Activated CD8-positive, alpha-beta memory T cell treated with anti-CD3 and anti-CD28 coated beads, Interleukin-2, amount 50 U/mL, for 1 hour (primary cell): ENCODE data around the gene MT1E.
A peak's percentile ranks its signal among the peaks of the same experiment; 100 is the strongest.
"Not testable (repeated sequence)": the region's sequence is repeated elsewhere in the genome, so short reads cannot be mapped to it uniquely, and the experiment has no call there.

Source experiments
- DNase-seq: peaks from one replicate; pipeline ENCODE4 v3.0.0-alpha.2; 2020; ENCODE audit errors: extremely low read depth

Gene MT1E

GRCh38 chr16:56607109-56607618 lies 18.4 kb upstream of the MT1E start:
- DNase-seq, result no peak

DNA sequence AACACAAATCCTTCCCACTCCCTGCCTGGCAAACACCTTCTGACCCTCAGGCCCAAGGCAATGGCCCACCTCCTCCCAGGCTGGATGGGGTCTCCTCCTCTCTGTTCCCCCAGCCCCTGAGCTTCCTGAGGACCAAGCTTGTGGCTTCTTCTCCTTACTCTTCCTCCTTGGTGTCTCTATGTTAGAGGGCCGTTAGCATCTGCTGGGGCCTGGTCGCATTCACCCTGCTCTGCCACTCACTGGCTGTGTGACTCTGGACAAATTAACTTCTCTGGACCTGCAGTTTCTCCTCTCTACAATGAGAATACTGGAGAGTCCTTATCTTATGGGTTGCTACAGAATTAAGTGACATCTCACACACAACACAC lies 17.9 kb upstream of the MT1E start:
- DNase-seq, result no peak

GRCh38 chr16:56608043-56608875 lies 17.3 kb upstream of the MT1E start, which contains the start of gene MT2A:
TSS of gene MT2A (plus strand) at chr16:56608584. CDS start at chr16:56608656, 72 bp downstream.
- DNase-seq, result peak; percentile 51

- no peak for DNase-seq
Observed at GRCh38 chr16:56608876-56609462, 16.6 kb upstream of the MT1E start.

DNA sequence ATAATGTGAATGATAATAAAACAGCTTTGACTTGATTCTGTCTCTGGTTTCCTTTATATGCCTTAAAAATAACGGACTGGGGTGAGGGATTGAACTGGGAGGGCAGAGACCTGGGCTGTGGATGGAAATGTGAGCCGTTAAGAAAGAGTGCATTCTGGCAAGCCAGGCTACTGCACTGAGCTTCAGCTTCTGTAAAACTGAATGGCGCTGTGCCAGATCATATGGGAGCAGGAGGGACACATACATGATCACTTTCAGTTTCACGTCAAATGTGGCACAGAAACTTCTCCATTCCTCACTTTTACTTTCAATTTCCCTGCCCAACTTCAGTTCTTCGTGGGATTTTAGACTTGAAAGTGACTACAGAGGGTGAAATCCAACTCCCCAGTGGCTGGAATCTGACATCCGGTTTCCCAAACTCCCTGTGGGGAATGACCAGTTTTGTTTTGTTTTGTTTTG lies 16.1 kb upstream of the MT1E start:
- DNase-seq, result peak; percentile 64

- no peak for DNase-seq
Observed at GRCh38 chr16:56610017-56610608, 15.5 kb upstream of the MT1E start.

GRCh38 chr16:56610609-56611111 lies 14.9 kb upstream of the MT1E start:
- DNase-seq, result no peak

DNA sequence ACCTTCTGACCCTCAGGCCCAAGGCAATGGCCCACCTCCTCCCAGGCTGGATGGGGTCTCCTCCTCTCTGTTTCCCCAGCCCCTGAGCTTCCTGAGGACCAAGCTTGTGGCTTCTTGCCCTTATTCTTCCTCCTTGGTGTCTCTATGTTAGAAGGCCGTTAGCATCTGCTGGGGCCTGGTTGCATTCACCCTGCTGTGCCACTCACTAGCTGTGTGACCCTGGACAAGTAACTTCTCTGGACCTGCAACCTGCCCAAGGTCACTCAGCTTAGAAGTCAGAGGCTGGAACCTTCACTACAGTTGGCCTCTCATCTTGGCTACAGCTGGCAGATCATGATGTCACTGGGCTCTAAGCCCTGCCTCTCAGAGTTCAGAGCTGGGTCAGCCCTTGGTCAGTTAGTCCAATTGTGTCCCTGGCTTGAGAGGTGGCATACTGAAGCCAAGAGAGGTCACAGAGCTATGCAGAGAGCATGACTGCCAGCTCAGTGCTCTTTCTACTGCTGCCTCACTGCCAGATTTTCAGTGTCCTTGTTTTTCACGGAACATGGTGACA lies 14.2 kb upstream of the MT1E start:
- no peak for DNase-seq

DNA sequence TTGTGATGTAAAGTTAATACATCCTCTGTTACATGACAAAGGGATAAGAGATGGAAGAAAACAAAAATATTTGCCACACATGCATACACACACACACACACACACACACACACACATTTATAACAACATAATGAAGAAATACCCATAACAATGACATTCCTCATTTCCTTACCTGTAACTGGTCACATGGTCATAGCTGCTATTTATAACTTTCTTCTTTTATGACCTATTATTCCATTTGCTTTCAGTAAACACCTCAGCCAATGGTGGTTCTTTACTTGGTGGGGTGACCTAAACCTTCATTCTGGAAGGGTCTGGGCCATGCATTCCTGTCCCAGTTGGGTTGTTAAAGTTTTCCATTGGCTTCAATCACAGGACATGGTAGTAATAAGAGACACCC lies 11.9 kb upstream of the MT1E start:
- no peak for DNase-seq

- no peak for DNase-seq
Observed at GRCh38 chr16:56614549-56614991, 11.0 kb upstream of the MT1E start.

GRCh38 chr16:56615353-56615752 lies 10.2 kb upstream of the MT1E start:
- DNase-seq, result no peak

- DNase-seq, result no peak
Observed at GRCh38 chr16:56616608-56617211, 8.9 kb upstream of the MT1E start.

- DNase-seq, result no peak
Observed at GRCh38 chr16:56617212-56618085, 8.1 kb upstream of the MT1E start.

DNA sequence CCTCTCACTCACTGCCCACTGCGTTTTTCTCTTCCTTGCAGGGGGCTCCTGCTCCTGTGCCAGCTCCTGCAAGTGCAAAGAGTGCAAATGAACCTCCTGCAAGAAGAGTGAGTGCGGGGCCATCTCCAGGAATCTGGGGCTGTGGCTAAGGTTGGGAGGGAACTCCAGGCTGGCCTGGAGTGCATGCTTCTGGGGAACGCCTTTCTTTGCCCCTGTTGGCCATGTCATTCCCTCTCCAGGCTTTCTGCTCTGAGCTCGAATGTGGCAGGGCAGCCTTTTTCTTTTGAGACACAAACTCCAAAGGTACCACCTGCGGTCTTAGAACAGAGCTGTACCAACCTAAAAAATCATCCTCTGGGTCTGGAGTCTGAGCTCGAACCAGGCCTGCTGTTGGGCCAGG lies 7.4 kb upstream of the MT1E start:
- no peak for DNase-seq

- DNase-seq, result no peak
Observed at GRCh38 chr16:56620339-56620897, 5.2 kb upstream of the MT1E start.

DNA sequence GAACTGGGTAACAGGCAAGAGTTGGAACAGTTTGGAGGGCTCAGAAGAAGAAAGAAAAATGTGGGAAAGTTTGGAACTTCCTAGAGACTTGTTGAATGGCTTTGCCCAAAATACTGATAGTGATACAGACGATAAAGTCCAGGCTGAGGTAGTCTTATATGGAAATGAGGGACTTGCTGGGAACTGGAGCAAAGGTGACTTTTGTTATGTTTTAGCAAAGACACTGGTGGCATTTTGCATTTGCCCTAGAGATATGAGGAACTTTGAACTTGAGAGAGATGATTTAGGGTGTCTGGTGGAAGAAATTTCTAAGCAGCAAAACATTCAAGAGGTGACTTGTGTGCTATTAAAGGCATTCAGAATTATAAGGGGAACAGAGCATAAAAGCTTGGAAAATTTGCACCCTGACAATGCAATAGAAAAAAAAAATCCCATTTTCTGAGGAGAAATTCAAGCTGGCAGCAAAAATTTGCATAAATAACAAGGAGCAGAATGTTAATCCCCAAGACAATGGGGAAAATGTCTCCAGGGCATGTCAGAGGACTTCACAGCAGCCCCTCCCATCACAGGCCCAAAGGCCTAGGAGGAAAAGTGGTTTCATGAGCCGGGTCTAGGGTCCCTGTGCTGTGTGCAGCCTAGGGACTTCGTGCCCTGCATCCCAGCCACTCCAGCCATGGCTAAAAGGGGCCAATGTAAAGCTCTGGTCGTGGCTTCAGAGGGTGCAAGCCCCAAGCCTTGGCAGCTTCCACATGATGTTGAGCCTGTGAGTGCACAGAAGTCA lies 3.7 kb upstream of the MT1E start:
- not testable (repeated sequence) for DNase-seq

DNA sequence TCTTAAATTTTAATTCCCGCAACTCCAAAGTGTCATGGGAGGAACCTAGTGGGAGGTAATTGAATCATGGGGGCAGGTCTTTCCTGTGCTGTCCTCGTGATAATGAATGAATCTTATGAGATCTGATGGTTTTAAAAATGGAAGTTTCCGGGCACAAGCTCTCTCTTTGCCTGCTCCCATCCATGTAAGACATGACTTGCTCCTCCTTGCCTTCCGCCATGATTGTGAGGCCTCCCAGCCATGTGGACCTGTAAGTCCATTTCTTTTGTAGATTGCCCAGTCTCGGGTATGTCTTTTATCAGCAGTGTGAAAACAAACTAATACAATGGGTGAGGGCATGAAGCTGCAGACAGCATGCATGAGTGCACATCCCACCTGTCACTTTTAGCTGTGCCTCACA lies 2.4 kb upstream of the MT1E start:
- DNase-seq, result not testable (repeated sequence)

DNA sequence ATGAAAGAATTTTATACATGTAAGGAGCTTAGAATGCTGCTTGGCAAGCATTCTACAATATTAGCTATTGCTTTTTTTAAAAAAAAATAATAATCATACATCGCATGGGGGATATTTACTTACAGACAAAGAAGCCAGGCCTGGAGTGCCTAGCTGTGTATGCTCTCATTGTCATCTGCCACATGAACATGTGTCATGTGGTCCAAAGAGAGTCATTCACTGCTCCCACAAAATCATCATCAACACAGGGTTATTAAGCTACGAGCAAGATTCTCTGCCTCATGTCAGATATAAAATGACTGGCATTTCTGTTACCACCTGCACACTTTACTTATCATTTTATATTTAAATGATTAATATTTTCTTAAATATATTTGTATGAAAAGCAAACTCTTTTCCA lies 1.9 kb upstream of the MT1E start:
- DNase-seq, result no peak

DNA sequence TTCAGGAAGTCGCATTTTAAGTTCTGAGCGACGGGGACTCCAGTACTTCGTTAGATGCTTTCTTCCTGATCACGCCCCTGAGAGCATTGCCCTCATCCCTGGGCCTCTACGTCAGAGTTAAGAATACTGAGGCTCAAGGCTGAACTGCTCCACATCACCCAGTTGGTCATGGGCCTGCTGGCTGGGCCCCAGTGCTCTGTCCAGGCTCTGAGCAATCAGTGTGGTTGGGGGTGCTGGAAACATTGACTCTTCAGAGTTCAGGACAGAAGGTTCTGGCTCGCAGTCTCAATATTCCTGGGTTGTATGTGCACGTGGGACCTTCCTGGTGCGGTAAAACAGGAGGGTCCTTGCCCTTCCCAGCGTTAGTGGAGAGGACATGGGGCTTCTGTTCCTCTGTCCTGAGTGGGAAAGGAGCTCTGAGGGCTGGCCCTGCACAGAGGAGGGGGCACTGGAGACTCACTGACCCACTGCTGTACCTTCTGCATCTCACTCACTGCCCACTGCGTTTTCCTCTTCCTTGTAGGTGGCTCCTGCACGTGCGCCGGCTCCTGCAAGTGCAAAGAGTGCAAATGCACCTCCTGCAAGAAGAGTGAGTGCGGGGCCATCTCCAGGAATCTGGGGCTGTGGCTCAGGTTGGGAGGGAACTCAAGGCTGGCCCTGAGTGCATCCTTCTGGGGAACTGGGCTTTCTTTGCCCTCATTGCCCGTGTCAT lies 518 bp downstream of the MT1E start:
- DNase-seq, result no peak
